SK-N-SH treated with all-trans-retinoic acid at 6 μM for 48 hours (cell line): ENCODE results near the gene CALN1.

ENCODE experiments used
- ARNTL ChIP-seq: fragments of 450-650 bp; formaldehyde crosslinking; IDR thresholded peaks from 2 replicates; pipeline ENCODE4 v1.5.0; 2020; ENCODE audit warnings: low read depth, mild to moderate bottlenecking, moderate library complexity, borderline replicate concordance
- OSR1 ChIP-seq: fragments of 250-450 bp; sonication (Bioruptor Pico); IDR thresholded peaks from 2 replicates; pipeline ENCODE4 v1.8.0; 2022; ENCODE audit warnings: moderate library complexity, mild to moderate bottlenecking, inconsistent platforms
- SNAI2 ChIP-seq: fragments of 250-450 bp; sonication (Bioruptor Pico); IDR thresholded peaks from 2 replicates; pipeline ENCODE4 v1.5.0; 2020; ENCODE audit warnings: mild to moderate bottlenecking, moderate library complexity
- ZFP3 ChIP-seq: fragments of 250-450 bp; sonication (Bioruptor Pico); IDR thresholded peaks from 2 replicates; pipeline ENCODE4 v1.5.0; 2020; ENCODE audit warnings: mild to moderate bottlenecking, moderate library complexity
- ZFP30 ChIP-seq: fragments of 450-650 bp; formaldehyde crosslinking; IDR thresholded peaks from 2 replicates; pipeline ENCODE4 v1.5.0; 2022; ENCODE audit warnings: mild to moderate bottlenecking, moderate library complexity
- ZNF70 ChIP-seq: fragments of 450-650 bp; formaldehyde crosslinking; IDR thresholded peaks from 2 replicates; pipeline ENCODE4 v1.5.0; 2020; ENCODE audit warnings: mild to moderate bottlenecking, moderate library complexity
- TF ChIP-seq, protein P1 (sequence below): fragments of 250-450 bp; sonication (Bioruptor Pico); IDR thresholded peaks from 2 replicates; pipeline ENCODE4 v1.5.1; 2020; ENCODE audit warnings: low read depth, mild to moderate bottlenecking, moderate library complexity
- TF ChIP-seq, protein P2 (sequence below): fragments of 250-450 bp; sonication (Bioruptor Pico); IDR thresholded peaks from 2 replicates; pipeline ENCODE4 v1.5.0; 2020; ENCODE audit warnings: mild to moderate bottlenecking, moderate library complexity
- TF ChIP-seq, protein P3 (sequence below): fragments of 250-450 bp; sonication (Bioruptor Pico); IDR thresholded peaks from 2 replicates; pipeline ENCODE4 v1.8.0; 2020; ENCODE audit warnings: mild to moderate bottlenecking, moderate library complexity, borderline replicate concordance

DNA sequence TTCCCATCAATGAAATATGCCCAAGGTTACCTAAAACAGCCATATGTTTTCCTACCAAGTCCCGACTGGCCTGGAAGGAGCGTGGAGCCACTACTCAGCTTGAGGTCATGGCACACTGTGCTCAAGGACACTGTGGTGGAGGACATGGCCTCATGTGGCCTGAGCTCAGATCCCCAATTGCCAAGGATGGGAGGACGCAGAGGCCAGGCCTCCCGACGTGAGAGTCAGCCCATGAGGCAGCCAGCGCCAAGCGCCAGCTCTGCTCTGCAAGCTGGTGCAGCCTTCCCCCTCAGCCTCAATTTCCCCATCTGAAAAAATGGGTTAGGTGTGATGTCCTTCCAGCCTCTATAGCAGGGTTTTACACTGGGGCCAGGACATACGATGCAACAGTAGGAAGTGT, 302.6 kb downstream of the CALN1 start:
- TF ChIP-seq ARNTL: no peak
- TF ChIP-seq, protein P1, sequence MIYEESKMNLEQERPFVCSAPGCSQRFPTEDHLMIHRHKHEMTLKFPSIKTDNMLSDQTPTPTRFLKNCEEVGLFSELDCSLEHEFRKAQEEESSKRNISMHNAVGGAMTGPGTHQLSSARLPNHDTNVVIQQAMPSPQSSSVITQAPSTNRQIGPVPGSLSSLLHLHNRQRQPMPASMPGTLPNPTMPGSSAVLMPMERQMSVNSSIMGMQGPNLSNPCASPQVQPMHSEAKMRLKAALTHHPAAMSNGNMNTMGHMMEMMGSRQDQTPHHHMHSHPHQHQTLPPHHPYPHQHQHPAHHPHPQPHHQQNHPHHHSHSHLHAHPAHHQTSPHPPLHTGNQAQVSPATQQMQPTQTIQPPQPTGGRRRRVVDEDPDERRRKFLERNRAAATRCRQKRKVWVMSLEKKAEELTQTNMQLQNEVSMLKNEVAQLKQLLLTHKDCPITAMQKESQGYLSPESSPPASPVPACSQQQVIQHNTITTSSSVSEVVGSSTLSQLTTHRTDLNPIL (CRISPR knock-in tag): no peak
- no peak for TF ChIP-seq OSR1
- no peak for TF ChIP-seq SNAI2
- TF ChIP-seq, protein P2, sequence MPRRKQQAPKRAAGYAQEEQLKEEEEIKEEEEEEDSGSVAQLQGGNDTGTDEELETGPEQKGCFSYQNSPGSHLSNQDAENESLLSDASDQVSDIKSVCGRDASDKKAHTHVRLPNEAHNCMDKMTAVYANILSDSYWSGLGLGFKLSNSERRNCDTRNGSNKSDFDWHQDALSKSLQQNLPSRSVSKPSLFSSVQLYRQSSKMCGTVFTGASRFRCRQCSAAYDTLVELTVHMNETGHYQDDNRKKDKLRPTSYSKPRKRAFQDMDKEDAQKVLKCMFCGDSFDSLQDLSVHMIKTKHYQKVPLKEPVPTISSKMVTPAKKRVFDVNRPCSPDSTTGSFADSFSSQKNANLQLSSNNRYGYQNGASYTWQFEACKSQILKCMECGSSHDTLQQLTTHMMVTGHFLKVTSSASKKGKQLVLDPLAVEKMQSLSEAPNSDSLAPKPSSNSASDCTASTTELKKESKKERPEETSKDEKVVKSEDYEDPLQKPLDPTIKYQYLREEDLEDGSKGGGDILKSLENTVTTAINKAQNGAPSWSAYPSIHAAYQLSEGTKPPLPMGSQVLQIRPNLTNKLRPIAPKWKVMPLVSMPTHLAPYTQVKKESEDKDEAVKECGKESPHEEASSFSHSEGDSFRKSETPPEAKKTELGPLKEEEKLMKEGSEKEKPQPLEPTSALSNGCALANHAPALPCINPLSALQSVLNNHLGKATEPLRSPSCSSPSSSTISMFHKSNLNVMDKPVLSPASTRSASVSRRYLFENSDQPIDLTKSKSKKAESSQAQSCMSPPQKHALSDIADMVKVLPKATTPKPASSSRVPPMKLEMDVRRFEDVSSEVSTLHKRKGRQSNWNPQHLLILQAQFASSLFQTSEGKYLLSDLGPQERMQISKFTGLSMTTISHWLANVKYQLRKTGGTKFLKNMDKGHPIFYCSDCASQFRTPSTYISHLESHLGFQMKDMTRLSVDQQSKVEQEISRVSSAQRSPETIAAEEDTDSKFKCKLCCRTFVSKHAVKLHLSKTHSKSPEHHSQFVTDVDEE (CRISPR knock-in tag): no peak
- no peak for TF ChIP-seq ZFP3 (CRISPR knock-in tag)
- TF ChIP-seq ZNF70 (CRISPR knock-in tag): no peak
- no peak for TF ChIP-seq ZFP30 (CRISPR knock-in tag)
- TF ChIP-seq, protein P3, sequence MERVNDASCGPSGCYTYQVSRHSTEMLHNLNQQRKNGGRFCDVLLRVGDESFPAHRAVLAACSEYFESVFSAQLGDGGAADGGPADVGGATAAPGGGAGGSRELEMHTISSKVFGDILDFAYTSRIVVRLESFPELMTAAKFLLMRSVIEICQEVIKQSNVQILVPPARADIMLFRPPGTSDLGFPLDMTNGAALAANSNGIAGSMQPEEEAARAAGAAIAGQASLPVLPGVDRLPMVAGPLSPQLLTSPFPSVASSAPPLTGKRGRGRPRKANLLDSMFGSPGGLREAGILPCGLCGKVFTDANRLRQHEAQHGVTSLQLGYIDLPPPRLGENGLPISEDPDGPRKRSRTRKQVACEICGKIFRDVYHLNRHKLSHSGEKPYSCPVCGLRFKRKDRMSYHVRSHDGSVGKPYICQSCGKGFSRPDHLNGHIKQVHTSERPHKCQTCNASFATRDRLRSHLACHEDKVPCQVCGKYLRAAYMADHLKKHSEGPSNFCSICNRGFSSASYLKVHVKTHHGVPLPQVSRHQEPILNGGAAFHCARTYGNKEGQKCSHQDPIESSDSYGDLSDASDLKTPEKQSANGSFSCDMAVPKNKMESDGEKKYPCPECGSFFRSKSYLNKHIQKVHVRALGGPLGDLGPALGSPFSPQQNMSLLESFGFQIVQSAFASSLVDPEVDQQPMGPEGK: no peak
